Endothelial cell of umbilical vein (primary cell): ENCODE results near the gene F5. TPM values are rescaled to one million over a fixed set of nuclear protein-coding genes. Genes with fewer than 3 reads are reported as not detected.

Source experiments
- BruUV-seq: library from RNA; stranded (reverse); fragments of 400-500 nt; replicated peaks from 2 replicates; lab custom pipeline; 2021; lab: Mats Ljungman, UMichigan
- CTCF ChIA-PET: fragments of 300-600, 350-600 bp; sonication (Branson Sonifier 250); formaldehyde crosslinking; loops from one replicate; lab custom pipeline; 2021; ENCODE audit warnings: antibody characterized with exemption, inconsistent platforms; lab: Charles Lee
- POLR2A ChIA-PET: fragments of 300-600, 350-600 bp; sonication (Branson Sonifier 250); formaldehyde crosslinking; loops from one replicate; lab custom pipeline; 2021; ENCODE audit warnings: antibody characterized with exemption, inconsistent platforms; lab: Charles Lee
- DNase-seq: peaks from one replicate; pipeline ENCODE4 v3.0.0-alpha.2; 2011; ENCODE audit warnings: low read depth, low spot score
- FAIRE-seq: peaks from 2 replicates; lab custom pipeline; 2011; peaks lifted over from hg19 to GRCh38; lab: Jason Lieb, UNC
- H2AFZ ChIP-seq: 2 replicates; pipeline ENCODE4 v1.6.0; 2012; ENCODE audit warnings: low read depth, low read length, control low read depth, inconsistent platforms
- H3K27ac ChIP-seq: 2 replicates; pipeline ENCODE4 v1.5.1; 2011; ENCODE audit warnings: low read depth, mild to moderate bottlenecking, control low read depth, low read length, moderate library complexity; ENCODE audit not compliant: insufficient read depth
- H3K27me3 ChIP-seq, 2 experiments: 2 replicates each; pipeline versions ENCODE4 v1.6.0 to v1.6.1; 2011; ENCODE audit warnings: low read length in 2 of 2, mixed read lengths in 1 of 2; ENCODE audit not compliant: control insufficient read depth in 2 of 2, insufficient read depth in 2 of 2
- H3K36me3 ChIP-seq, 2 experiments: 2 replicates in 1 of 2; 3 replicates in 1 of 2; pipeline ENCODE4 v1.5.1; 2011; ENCODE audit warnings: low read length in 2 of 2, mild to moderate bottlenecking in 1 of 2, moderate library complexity in 1 of 2; ENCODE audit not compliant: control insufficient read depth in 2 of 2, insufficient read depth in 2 of 2; ENCODE audit errors: extremely low read depth in 1 of 2
- H3K4me1 ChIP-seq: 3 replicates; pipeline ENCODE4 v1.5.1; 2011; ENCODE audit warnings: mild to moderate bottlenecking, low read length; ENCODE audit not compliant: control insufficient read depth, insufficient read depth; ENCODE audit errors: extremely low read depth
- H3K4me2 ChIP-seq: 2 replicates; pipeline ENCODE4 v1.6.1; 2011; ENCODE audit warnings: low read length, control low read depth, mixed read lengths; ENCODE audit not compliant: insufficient read depth
- H3K4me3 ChIP-seq, 3 experiments: fragments of 200-600 bp in 1 of 3; sonication (generic), shearing (Covaris generic) in 1 of 3; replicated peaks in 1 of 3; 2 replicates each; pipeline ENCODE4 v1.5.1; 2011 to 2016; ENCODE audit warnings: control low read depth in 3 of 3, low read length in 3 of 3, mild to moderate bottlenecking in 2 of 3, inconsistent platforms in 1 of 3, low read depth in 1 of 3, moderate library complexity in 1 of 3; ENCODE audit not compliant: insufficient read depth in 1 of 3
- H3K79me2 ChIP-seq: 2 replicates; pipeline ENCODE4 v1.6.0; 2012; ENCODE audit warnings: low read length, inconsistent platforms; ENCODE audit not compliant: control insufficient read depth, insufficient read depth
- H3K9ac ChIP-seq: replicated peaks from 2 replicates; pipeline ENCODE3; 2011; ENCODE audit warnings: low read length, control low read depth; ENCODE audit not compliant: insufficient read depth; ENCODE audit errors: extremely low read depth
- H3K9me1 ChIP-seq: replicated peaks from 3 replicates; pipeline ENCODE4 v1.6.0; 2011; ENCODE audit warnings: mild to moderate bottlenecking, low read length; ENCODE audit not compliant: control insufficient read depth, insufficient read depth; ENCODE audit errors: extremely low read depth
- H3K9me3 ChIP-seq: replicated peaks from 2 replicates; pipeline ENCODE4 v1.5.1; 2012; ENCODE audit warnings: low read length, inconsistent platforms; ENCODE audit not compliant: control insufficient read depth, insufficient read depth
- H4K20me1 ChIP-seq: replicated peaks from 2 replicates; pipeline ENCODE3; 2011; ENCODE audit warnings: mild to moderate bottlenecking, low read length; ENCODE audit not compliant: control insufficient read depth, insufficient read depth; ENCODE audit errors: extremely low read depth
- CTCF ChIP-seq, 2 donors: IDR thresholded peaks; 1 replicate in 1 of 2; 2 replicates in 1 of 2; pipeline ENCODE4 v1.5.1; 2011; ENCODE audit warnings: low read length in 2 of 2, mild to moderate bottlenecking in 2 of 2, moderate library complexity in 2 of 2, control low read depth in 1 of 2, inconsistent platforms in 1 of 2, low read depth in 1 of 2; ENCODE audit not compliant: insufficient read depth in 1 of 2; ENCODE audit errors: extremely low read depth in 1 of 2
- EZH2 ChIP-seq: IDR thresholded peaks from 2 replicates; pipeline ENCODE4 v1.6.1; 2012; ENCODE audit warnings: borderline replicate concordance, low read depth, mild to moderate bottlenecking, moderate library complexity, low read length, inconsistent platforms; ENCODE audit not compliant: severe bottlenecking
- FOS ChIP-seq: IDR thresholded peaks from 2 replicates; pipeline ENCODE4 v1.6.1; 2011; ENCODE audit warnings: mild to moderate bottlenecking, low read length, moderate library complexity, borderline replicate concordance; ENCODE audit not compliant: insufficient read depth
- GATA2 ChIP-seq: IDR thresholded peaks from 2 replicates; pipeline ENCODE4 v1.7.0; 2011; ENCODE audit warnings: low read depth, mild to moderate bottlenecking, moderate library complexity, mixed read lengths, low read length; ENCODE audit not compliant: insufficient read length, insufficient read depth
- JUN ChIP-seq: IDR thresholded peaks from 2 replicates; pipeline ENCODE4 v1.6.1; 2011; ENCODE audit warnings: borderline replicate concordance, low read depth; ENCODE audit not compliant: insufficient read length, insufficient read depth
- MAX ChIP-seq: IDR thresholded peaks from 2 replicates; pipeline ENCODE4 v1.6.1; 2011; ENCODE audit not compliant: insufficient read depth, insufficient read length
- MYC ChIP-seq: IDR thresholded peaks from one replicate; pipeline ENCODE4 v1.6.1; 2011; ENCODE audit warnings: mild to moderate bottlenecking, low read depth, low read length
- POLR2A ChIP-seq: IDR thresholded peaks from 2 replicates; pipeline ENCODE4 v1.6.1; 2012; ENCODE audit warnings: low read depth, mild to moderate bottlenecking, control low read depth, low read length
- POLR2AphosphoS5 ChIP-seq: IDR thresholded peaks from 2 replicates; pipeline ENCODE4 v1.6.1; 2012; ENCODE audit warnings: low read depth, mild to moderate bottlenecking, control low read depth, low read length, moderate library complexity; ENCODE audit not compliant: insufficient read depth
- dilution Hi-C: fragments of 300-500 bp; cut with MboI; formaldehyde crosslinking; loops from one replicate; pipeline ENCODE4 v1.15.0; 2019; ENCODE audit warnings: low sequenced_read_pairs; ENCODE audit not compliant: extremely low pct_ligation_motif_present
- intact Hi-C: fragments of 100-400 bp; cut with micrococcal nuclease; formaldehyde crosslinking; loops from one replicate; pipeline ENCODE4 v1.10.0; 2022
- polyA plus RNA-seq, 4 experiments: library from polyadenylated mRNA; depleted of rRNA in 3 of 4; stranded (reverse) in 3 of 4; unstranded in 1 of 4; fragments of >200 nt; gene quantifications; 2 replicates each; pipeline versions ENCODE4 v1.2.1 to v1.2.3, GENCODE V29; 2011 to 2012; ENCODE audit warnings: missing spikeins in 1 of 4
- total RNA-seq: library from RNA; stranded (reverse); gene quantifications from 2 replicates; pipeline ENCODE4 v1.2.3, GENCODE V29; 2021

The F5 gene
- total and polyA plus RNA-seq, 2 donors (not counting 3 experiments of a cell fraction or from before 2014, with no cell fraction given): not detected

- Histone ChIP-seq H3K4me3 (no peak overlapping the region), H3K4me1 (no peaks in the 10 kb centered on the region), H3K4me2 (no peak overlapping the region), H4K20me1 (no peaks in the 10 kb centered on the region), H2AFZ (no peak overlapping the region), H3K9me3 (no peaks in the 10 kb centered on the region), H3K36me3 (no peaks in the 10 kb centered on the region), H3K27me3 (no peaks in the 10 kb centered on the region), H3K79me2 (no peaks in the 10 kb centered on the region), H3K9ac (no peak overlapping the region), H3K9me1 (no peaks in the 10 kb centered on the region), H3K27ac (no peak overlapping the region)
- peak; percentile 44 for FAIRE-seq
- intact Hi-C loops (no loop called here), dilution Hi-C loops (no loop called here)
- CTCF ChIA-PET: no interaction called here
- peak; percentile 17 for DNase-seq
- BruUV-seq: no TSS peak
- POLR2A ChIA-PET: no interaction called here
- TF ChIP-seq MYC (no peak), GATA2 (no peak), CTCF (IDR thresholded peaks at IDR 0.05; ENCODE audit: extremely low read depth in 1 of 2, insufficient read depth in 1 of 2, low read depth in 1 of 2, low read length in 2 of 2) (no peak), POLR2A (no peak), POLR2AphosphoS5 (no peak), JUN (no peak), FOS (no peak), MAX (no peak), EZH2 (no peak)
Observed at GRCh38 chr1:169574336-169574735, 11.9 kb downstream of the F5 start.
